Heart right ventricle (tissue), 16 donors: ENCODE measurements around the gene PFDN1. TPM values are rescaled to one million over a fixed set of nuclear protein-coding genes. Genes with fewer than 3 reads are reported as not detected.

Experiments
- ATAC-seq, 8 donors: fragments of 200-7000 bp; cut with Tn5 transposase; one replicate each; pipeline ENCODE4 v1.9.1; 2020; ENCODE audit warnings: mild to moderate bottlenecking in 8 of 8, moderate library complexity in 8 of 8, moderate number of reproducible peaks in 1 of 8
- DNase-seq, 2 donors: peaks; one replicate each; pipeline ENCODE4 v3.0.0-alpha.2; 2020
- H3K27ac ChIP-seq, 10 donors: fragments of 200-600 bp; sonication (generic) in 2 of 10; one replicate each; pipeline versions ENCODE4 v1.5.0 to v1.8.0; 2020 to 2022; ENCODE audit warnings: mild to moderate bottlenecking in 3 of 10
- H3K27me3 ChIP-seq, 7 donors: fragments of 200-600 bp; one replicate each; pipeline ENCODE4 v1.8.0; 2021 to 2022; ENCODE audit warnings: mild to moderate bottlenecking in 2 of 7
- H3K36me3 ChIP-seq, 9 donors: fragments of 200-600 bp; sonication (generic) in 1 of 9; one replicate each; pipeline versions ENCODE4 v1.5.0 to v1.8.0; 2020 to 2022; ENCODE audit warnings: mild to moderate bottlenecking in 2 of 9
- H3K4me1 ChIP-seq, 9 donors: fragments of 200-600 bp; sonication (generic) in 1 of 9; one replicate each; pipeline versions ENCODE4 v1.5.0 to v1.8.0; 2020 to 2022; ENCODE audit warnings: mild to moderate bottlenecking in 4 of 9
- H3K4me3 ChIP-seq, 10 donors: fragments of 200-600 bp; sonication (generic) in 2 of 10; one replicate each; pipeline versions ENCODE4 v1.5.0 to v1.8.0; 2020 to 2022; ENCODE audit warnings: mild to moderate bottlenecking in 7 of 10, moderate library complexity in 2 of 10
- H3K9me3 ChIP-seq, 11 donors: fragments of 200-600 bp in 10 of 11; sonication (generic) in 2 of 11; one replicate each; pipeline versions ENCODE4 v1.5.0 to v1.8.0; 2013 to 2022; ENCODE audit warnings: mild to moderate bottlenecking in 2 of 11, control low read depth in 1 of 11, moderate library complexity in 1 of 11
- CTCF ChIP-seq, 9 donors: fragments of 200-600 bp; sonication (generic) in 2 of 9; IDR thresholded peaks; one replicate each; pipeline versions ENCODE4 v1.5.0 to v1.8.0; 2021 to 2022; ENCODE audit warnings: antibody characterized with exemption in 9 of 9, mild to moderate bottlenecking in 5 of 9, moderate library complexity in 1 of 9
- WGBS, 2 donors: extraction: QIAGEN DNeasy Blood & Tissue Kit; methylation state at CpG; one replicate each; pipeline ENCODE4 v1.1.7; 2013; ENCODE audit warnings: inconsistent platforms in 1 of 2; 5-methylcytosine and 5-hydroxymethylcytosine counted together
- intact Hi-C, 10 donors: fragments of 100-400 bp; cut with DNase I; formaldehyde crosslinking; loops; one replicate each; pipeline versions ENCODE4 v1.11.1 to v1.14.2; 2022
- polyA plus RNA-seq, 2 donors: library from polyadenylated mRNA; stranded (reverse); fragments of 200-250 nt; gene quantifications; one replicate each; pipeline ENCODE4 v1.2.3, GENCODE V29; 2013
- total RNA-seq, 10 donors: library from RNA; stranded (reverse); fragmentation: NEBNext Ultra II Directional in 3 of 10; extraction: Animal tissue kit (Norgen Biotek cat#: 25700) in 3 of 10; gene quantifications; one replicate each; pipeline versions ENCODE4 v1.2.1 to v1.2.4, GENCODE V29; 2021 to 2023
- donor health status: Arrhythmogenic right ventricular cardiomyopathy.
- donor health status: ischemic (EF 13 %, LVEDD 7.1; RV severe dilation, severe dysfunction).
- donor health status: healthy with polysubstance abuse.
- donor health status: DM: no; HTN: yes; CAD: no.
- donor health status: DM: no; HTN: no; CAD: no.
- donor health status: ischemic (EF 25% LVEDD 6.9; RV normal size, moderate dysfunction).
- donor health status: ischemic (EF 25% LVEDD 5.7; RV mildly dilated, moderate dysfunction).
- donor health status: healthy.
- donor health status: DM: yes; HTN: yes; CAD: no.
- donor health status: Ischemic cardiomyopathy.
- donor health status: ischemic (EF 35%, LVEDD 5.7; RV mildly dilated, moderate dysfunction).
- donor health status: nonischemic (EF 11% LVEDD 7.7; RV severe dilation, severe dysfunction).
- donor health status: DM: yes; HTN: yes; CAD: no.
- donor health status: PGD.
- donor health status: ischemic (EF 29% LVEDD 5.4; RV normal size, mild dysfunction).
- donor health status: nonischemic (EF 23%, LVEDD 6.1; RV moderate dilation, normal function).

PFDN1 gene
- total and polyA plus RNA-seq, 12 donors = 56.8 to 100 (median 80.7) TPM

- Histone ChIP-seq H3K9me3 (no peaks in the 10 kb centered on the region), H3K4me1 (peaks cover 9 to 97% (median 78%) of the 10 kb centered on the region in 9 donors), H3K27me3 (no peaks in the 10 kb centered on the region), H3K4me3 (no peak overlapping the region), H3K27ac (peak overlapping the region in 5 of 10 donors; percentile 71 to 96 (median 95)), H3K36me3 (peaks cover 0 to 91% (median 36%) of the 10 kb centered on the region in 9 donors)
- WGBS, 2 donors = 63 to 73% methylated on average over 3 of the region's 3 CpGs
- ATAC-seq (no peak), DNase-seq (no peak)
- TF ChIP-seq CTCF (IDR thresholded peaks at IDR 0.05) = no peak
- intact Hi-C loops = no loop called here
Observed at GRCh38 chr5:140338336-140338735, 35.4 kb upstream of the PFDN1 start.

GRCh38 chr5:140337880-140338279 lies 35.0 kb upstream of the PFDN1 start:
- no peak for TF ChIP-seq CTCF (IDR thresholded peaks at IDR 0.05)
- H3K4me1 ChIP-seq = peaks cover 8 to 97% (median 73%) of the 10 kb centered on the region in 9 donors

GRCh38 chr5:140336388-140336787 lies 33.5 kb upstream of the PFDN1 start:
- Histone ChIP-seq H3K4me3 (no peak overlapping the region), H3K27ac (peak overlapping the region in 9 of 10 donors; percentile 52 to 96 (median 73)), H3K4me1 (peaks cover 3 to 82% (median 58%) of the 10 kb centered on the region in 9 donors), H3K9me3 (no peaks in the 10 kb centered on the region), H3K27me3 (no peaks in the 10 kb centered on the region), H3K36me3 (peaks cover 0 to 95% (median 47%) of the 10 kb centered on the region in 9 donors)
- ATAC-seq (peak; percentile 37 to 69 (median 58)), DNase-seq (peak; percentile 38 to 61)
- WGBS, 2 donors = 21 to 25% methylated on average over 5 of the region's 5 CpGs
- intact Hi-C loops = no loop called here
- TF ChIP-seq CTCF (IDR thresholded peaks at IDR 0.05) = peak in 2 of 9 donors; percentile 15 to 23

More at GRCh38 chr5:140337880-140338279, 35.0 kb upstream of the PFDN1 start:
- DNase-seq = no peak
- no peak for ATAC-seq
- peak overlapping the region in 7 of 10 donors; percentile 36 to 96 (median 73) for H3K27ac ChIP-seq
- H3K36me3 ChIP-seq = peaks cover 0 to 95% (median 41%) of the 10 kb centered on the region in 9 donors
- H3K9me3 ChIP-seq = no peaks in the 10 kb centered on the region
- H3K27me3 ChIP-seq = no peaks in the 10 kb centered on the region
- no peak overlapping the region for H3K4me3 ChIP-seq
- intact Hi-C loops = no loop called here
- 97 to 100% methylated on average over 1 of the region's 1 CpG for WGBS, 2 donors

DNA sequence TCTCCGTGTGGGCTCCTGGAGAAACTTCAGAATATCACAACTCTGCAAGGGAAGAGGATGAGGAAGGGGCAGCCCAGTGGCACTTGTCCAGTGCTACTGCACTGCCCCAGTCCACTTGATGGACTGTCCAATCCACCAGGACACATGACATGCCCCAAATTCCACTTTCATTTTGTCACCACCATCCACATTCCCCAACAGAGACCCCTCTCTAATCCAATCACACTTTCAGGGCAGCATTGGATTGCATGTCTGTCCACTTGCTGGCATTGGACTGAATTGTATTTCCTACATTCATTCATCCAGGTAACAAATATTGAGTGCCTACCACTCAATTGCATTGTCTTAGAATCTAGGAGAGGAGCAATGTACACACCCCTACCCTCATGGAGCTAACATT lies 28.7 kb upstream of the PFDN1 start:
- DNase-seq (no peak), ATAC-seq (no peak)
- intact Hi-C loops = no loop called here
- peak overlapping the region in 1 of 10 donors; percentile 13 for H3K27ac ChIP-seq
- 65 to 81% methylated on average over 1 of the region's 1 CpG for WGBS, 2 donors
- no peak for TF ChIP-seq CTCF (IDR thresholded peaks at IDR 0.05)
- peaks cover 3 to 74% (median 36%) of the 10 kb centered on the region in 9 donors for H3K4me1 ChIP-seq
- H3K27me3 ChIP-seq = no peaks in the 10 kb centered on the region
- no peak overlapping the region for H3K4me3 ChIP-seq
- peaks cover 0 to 50% (median 35%) of the 10 kb centered on the region in 9 donors for H3K36me3 ChIP-seq
- H3K9me3 ChIP-seq = no peaks in the 10 kb centered on the region
